Endothelial cell of umbilical vein (primary cell): ENCODE data around the gene PNPLA1. TPM values are rescaled to one million over a fixed set of nuclear protein-coding genes. Genes with fewer than 3 reads are reported as not detected.

Experiments
- BruUV-seq: library from RNA; stranded (reverse); fragments of 400-500 nt; replicated peaks from 2 replicates; lab custom pipeline; 2021; lab: Mats Ljungman, UMichigan
- CTCF ChIA-PET: fragments of 300-600, 350-600 bp; sonication (Branson Sonifier 250); formaldehyde crosslinking; loops from one replicate; lab custom pipeline; 2021; ENCODE audit warnings: antibody characterized with exemption, inconsistent platforms; lab: Charles Lee
- POLR2A ChIA-PET: fragments of 300-600, 350-600 bp; sonication (Branson Sonifier 250); formaldehyde crosslinking; loops from one replicate; lab custom pipeline; 2021; ENCODE audit warnings: antibody characterized with exemption, inconsistent platforms; lab: Charles Lee
- DNase-seq: peaks from one replicate; pipeline ENCODE4 v3.0.0-alpha.2; 2011; ENCODE audit warnings: low read depth, low spot score
- FAIRE-seq: peaks from 2 replicates; lab custom pipeline; 2011; peaks lifted over from hg19 to GRCh38; lab: Jason Lieb, UNC
- H2AFZ ChIP-seq: 2 replicates; pipeline ENCODE4 v1.6.0; 2012; ENCODE audit warnings: low read depth, low read length, control low read depth, inconsistent platforms
- H3K27ac ChIP-seq: 2 replicates; pipeline ENCODE4 v1.5.1; 2011; ENCODE audit warnings: low read depth, mild to moderate bottlenecking, control low read depth, low read length, moderate library complexity; ENCODE audit not compliant: insufficient read depth
- H3K27me3 ChIP-seq, 2 experiments: 2 replicates each; pipeline versions ENCODE4 v1.6.0 to v1.6.1; 2011; ENCODE audit warnings: low read length in 2 of 2, mixed read lengths in 1 of 2; ENCODE audit not compliant: control insufficient read depth in 2 of 2, insufficient read depth in 2 of 2
- H3K36me3 ChIP-seq, 2 experiments: 2 replicates in 1 of 2; 3 replicates in 1 of 2; pipeline ENCODE4 v1.5.1; 2011; ENCODE audit warnings: low read length in 2 of 2, mild to moderate bottlenecking in 1 of 2, moderate library complexity in 1 of 2; ENCODE audit not compliant: control insufficient read depth in 2 of 2, insufficient read depth in 2 of 2; ENCODE audit errors: extremely low read depth in 1 of 2
- H3K4me1 ChIP-seq: 3 replicates; pipeline ENCODE4 v1.5.1; 2011; ENCODE audit warnings: mild to moderate bottlenecking, low read length; ENCODE audit not compliant: control insufficient read depth, insufficient read depth; ENCODE audit errors: extremely low read depth
- H3K4me2 ChIP-seq: 2 replicates; pipeline ENCODE4 v1.6.1; 2011; ENCODE audit warnings: low read length, control low read depth, mixed read lengths; ENCODE audit not compliant: insufficient read depth
- H3K4me3 ChIP-seq, 3 experiments: fragments of 200-600 bp in 1 of 3; sonication (generic), shearing (Covaris generic) in 1 of 3; replicated peaks in 1 of 3; 2 replicates each; pipeline ENCODE4 v1.5.1; 2011 to 2016; ENCODE audit warnings: control low read depth in 3 of 3, low read length in 3 of 3, mild to moderate bottlenecking in 2 of 3, inconsistent platforms in 1 of 3, low read depth in 1 of 3, moderate library complexity in 1 of 3; ENCODE audit not compliant: insufficient read depth in 1 of 3
- H3K79me2 ChIP-seq: 2 replicates; pipeline ENCODE4 v1.6.0; 2012; ENCODE audit warnings: low read length, inconsistent platforms; ENCODE audit not compliant: control insufficient read depth, insufficient read depth
- H3K9ac ChIP-seq: replicated peaks from 2 replicates; pipeline ENCODE3; 2011; ENCODE audit warnings: low read length, control low read depth; ENCODE audit not compliant: insufficient read depth; ENCODE audit errors: extremely low read depth
- H3K9me1 ChIP-seq: replicated peaks from 3 replicates; pipeline ENCODE4 v1.6.0; 2011; ENCODE audit warnings: mild to moderate bottlenecking, low read length; ENCODE audit not compliant: control insufficient read depth, insufficient read depth; ENCODE audit errors: extremely low read depth
- H3K9me3 ChIP-seq: replicated peaks from 2 replicates; pipeline ENCODE4 v1.5.1; 2012; ENCODE audit warnings: low read length, inconsistent platforms; ENCODE audit not compliant: control insufficient read depth, insufficient read depth
- H4K20me1 ChIP-seq: replicated peaks from 2 replicates; pipeline ENCODE3; 2011; ENCODE audit warnings: mild to moderate bottlenecking, low read length; ENCODE audit not compliant: control insufficient read depth, insufficient read depth; ENCODE audit errors: extremely low read depth
- GATA2 ChIP-seq: IDR thresholded peaks from 2 replicates; pipeline ENCODE4 v1.7.0; 2011; ENCODE audit warnings: low read depth, mild to moderate bottlenecking, moderate library complexity, mixed read lengths, low read length; ENCODE audit not compliant: insufficient read length, insufficient read depth
- JUN ChIP-seq: IDR thresholded peaks from 2 replicates; pipeline ENCODE4 v1.6.1; 2011; ENCODE audit warnings: borderline replicate concordance, low read depth; ENCODE audit not compliant: insufficient read length, insufficient read depth
- MAX ChIP-seq: IDR thresholded peaks from 2 replicates; pipeline ENCODE4 v1.6.1; 2011; ENCODE audit not compliant: insufficient read depth, insufficient read length
- MYC ChIP-seq: IDR thresholded peaks from one replicate; pipeline ENCODE4 v1.6.1; 2011; ENCODE audit warnings: mild to moderate bottlenecking, low read depth, low read length
- POLR2A ChIP-seq: IDR thresholded peaks from 2 replicates; pipeline ENCODE4 v1.6.1; 2012; ENCODE audit warnings: low read depth, mild to moderate bottlenecking, control low read depth, low read length
- POLR2AphosphoS5 ChIP-seq: IDR thresholded peaks from 2 replicates; pipeline ENCODE4 v1.6.1; 2012; ENCODE audit warnings: low read depth, mild to moderate bottlenecking, control low read depth, low read length, moderate library complexity; ENCODE audit not compliant: insufficient read depth
- dilution Hi-C: fragments of 300-500 bp; cut with MboI; formaldehyde crosslinking; loops from one replicate; pipeline ENCODE4 v1.15.0; 2019; ENCODE audit warnings: low sequenced_read_pairs; ENCODE audit not compliant: extremely low pct_ligation_motif_present
- intact Hi-C: fragments of 100-400 bp; cut with micrococcal nuclease; formaldehyde crosslinking; loops from one replicate; pipeline ENCODE4 v1.10.0; 2022
- polyA plus RNA-seq, 4 experiments: library from polyadenylated mRNA; depleted of rRNA in 3 of 4; stranded (reverse) in 3 of 4; unstranded in 1 of 4; fragments of >200 nt; gene quantifications; 2 replicates each; pipeline versions ENCODE4 v1.2.1 to v1.2.3, GENCODE V29; 2011 to 2012; ENCODE audit warnings: missing spikeins in 1 of 4
- total RNA-seq: library from RNA; stranded (reverse); gene quantifications from 2 replicates; pipeline ENCODE4 v1.2.3, GENCODE V29; 2021
- TF ChIP-seq, protein P1 (sequence below), 2 donors: IDR thresholded peaks; 1 replicate in 1 of 2; 2 replicates in 1 of 2; pipeline ENCODE4 v1.5.1; 2011; ENCODE audit warnings: low read length in 2 of 2, mild to moderate bottlenecking in 2 of 2, moderate library complexity in 2 of 2, control low read depth in 1 of 2, inconsistent platforms in 1 of 2, low read depth in 1 of 2; ENCODE audit not compliant: insufficient read depth in 1 of 2; ENCODE audit errors: extremely low read depth in 1 of 2

Gene PNPLA1
- total and polyA plus RNA-seq, 2 donors (not counting 3 experiments of a cell fraction or from before 2014, with no cell fraction given): not detected

DNA sequence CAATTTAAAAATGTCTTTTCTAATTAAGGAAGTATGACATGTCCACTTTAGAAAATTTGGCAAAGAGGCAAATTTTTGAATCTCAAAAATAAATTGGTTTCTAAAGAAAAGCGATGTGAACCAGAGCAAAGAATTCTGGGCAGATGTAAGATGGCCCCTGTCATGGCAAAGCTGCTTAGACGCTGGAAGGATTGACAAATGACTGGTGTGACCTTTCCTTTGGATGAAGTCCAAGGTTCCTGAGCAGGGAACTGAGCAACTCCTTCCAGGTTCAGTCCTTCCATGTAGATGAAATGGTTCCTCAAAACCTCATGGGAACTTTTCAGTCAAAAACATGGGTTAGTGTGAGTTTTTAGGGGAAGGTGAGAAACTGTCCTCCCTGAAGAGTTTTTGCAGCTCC, 48.2 kb upstream of the PNPLA1 start:
- Histone ChIP-seq H3K4me3 (no peak overlapping the region), H4K20me1 (peaks cover 2% of the 10 kb centered on the region), H3K9ac (no peak overlapping the region), H2AFZ (no peak overlapping the region), H3K9me3 (no peaks in the 10 kb centered on the region), H3K4me2 (no peak overlapping the region), H3K9me1 (no peaks in the 10 kb centered on the region), H3K27ac (no peak overlapping the region), H3K36me3 (peaks cover 43 to 46% of the 10 kb centered on the region in 2 experiments), H3K27me3 (no peaks in the 10 kb centered on the region), H3K79me2 (peaks cover 3% of the 10 kb centered on the region), H3K4me1 (peaks cover 16% of the 10 kb centered on the region)
- TF ChIP-seq GATA2 (no peak), MAX (no peak), JUN (no peak), POLR2A (no peak), POLR2AphosphoS5 (no peak), MYC (no peak)
- TF ChIP-seq, protein P1, sequence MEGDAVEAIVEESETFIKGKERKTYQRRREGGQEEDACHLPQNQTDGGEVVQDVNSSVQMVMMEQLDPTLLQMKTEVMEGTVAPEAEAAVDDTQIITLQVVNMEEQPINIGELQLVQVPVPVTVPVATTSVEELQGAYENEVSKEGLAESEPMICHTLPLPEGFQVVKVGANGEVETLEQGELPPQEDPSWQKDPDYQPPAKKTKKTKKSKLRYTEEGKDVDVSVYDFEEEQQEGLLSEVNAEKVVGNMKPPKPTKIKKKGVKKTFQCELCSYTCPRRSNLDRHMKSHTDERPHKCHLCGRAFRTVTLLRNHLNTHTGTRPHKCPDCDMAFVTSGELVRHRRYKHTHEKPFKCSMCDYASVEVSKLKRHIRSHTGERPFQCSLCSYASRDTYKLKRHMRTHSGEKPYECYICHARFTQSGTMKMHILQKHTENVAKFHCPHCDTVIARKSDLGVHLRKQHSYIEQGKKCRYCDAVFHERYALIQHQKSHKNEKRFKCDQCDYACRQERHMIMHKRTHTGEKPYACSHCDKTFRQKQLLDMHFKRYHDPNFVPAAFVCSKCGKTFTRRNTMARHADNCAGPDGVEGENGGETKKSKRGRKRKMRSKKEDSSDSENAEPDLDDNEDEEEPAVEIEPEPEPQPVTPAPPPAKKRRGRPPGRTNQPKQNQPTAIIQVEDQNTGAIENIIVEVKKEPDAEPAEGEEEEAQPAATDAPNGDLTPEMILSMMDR (IDR thresholded peaks at IDR 0.05; ENCODE audit: extremely low read depth in 1 of 2, insufficient read depth in 1 of 2, low read depth in 1 of 2, low read length in 2 of 2): no peak
- FAIRE-seq (no peak), DNase-seq (no peak)
- ChIA-PET CTCF (interaction anchor here (1.0 kb wide), 1 partner anchor 81 kb away, joined by 3 read pairs; no protein-coding TSS in a partner anchor), POLR2A (no interaction called here)
- dilution Hi-C loops (no loop called here), intact Hi-C loops (no loop called here)
- BruUV-seq: no TSS peak
